Osteocyte (in vitro differentiated cells): ENCODE measurements around the gene SH2D6. TPM values are rescaled to one million over a fixed set of nuclear protein-coding genes. Genes with fewer than 3 reads are reported as not detected.

ENCODE experiments used
- DNase-seq: peaks from one replicate; pipeline ENCODE4 v3.0.0; 2021; ENCODE audit warnings: mixed read lengths; ENCODE audit not compliant: unreplicated experiment; ENCODE audit errors: extremely low spot score
- H3K27ac Mint-ChIP-seq: one replicate; pipeline ENCODE4 v1.8.0; 2021; ENCODE audit warnings: mild to moderate bottlenecking, mixed read lengths; ENCODE audit not compliant: unreplicated experiment
- H3K27me3 Mint-ChIP-seq: one replicate; pipeline ENCODE4 v1.8.0; 2021; ENCODE audit warnings: mixed read lengths; ENCODE audit not compliant: unreplicated experiment
- H3K36me3 Mint-ChIP-seq: one replicate; pipeline ENCODE4 v1.8.0; 2021; ENCODE audit warnings: mixed read lengths; ENCODE audit not compliant: unreplicated experiment
- H3K4me1 Mint-ChIP-seq: one replicate; pipeline ENCODE4 v1.8.0; 2021; ENCODE audit warnings: mixed read lengths; ENCODE audit not compliant: unreplicated experiment
- H3K4me3 Mint-ChIP-seq: one replicate; pipeline ENCODE4 v1.8.0; 2021; ENCODE audit warnings: mild to moderate bottlenecking, moderate library complexity, mixed read lengths; ENCODE audit not compliant: unreplicated experiment
- H3K9me3 Mint-ChIP-seq: one replicate; pipeline ENCODE4 v1.8.0; 2021; ENCODE audit warnings: mixed read lengths; ENCODE audit not compliant: unreplicated experiment
- CTCF ChIP-seq: fragments of 200-600 bp; sonication (generic); IDR thresholded peaks from 2 replicates; pipeline ENCODE4 v1.5.0; 2021; ENCODE audit warnings: antibody characterized with exemption, mild to moderate bottlenecking, moderate library complexity
- total RNA-seq: library from RNA; stranded (reverse); gene quantifications from 2 replicates; pipeline ENCODE4 v1.2.1, GENCODE V29; 2021

SH2D6 gene
- total RNA-seq, 1 donor from 2014 or later = 0.51 TPM

GRCh38 chr2:85434696-85435095 is 16.2 kb downstream of the SH2D6 start:
- Mint-ChIP-seq H3K4me1 (peaks cover 50% of the 10 kb centered on the region), H3K36me3 (no peaks in the 10 kb centered on the region), H3K27me3 (no peaks in the 10 kb centered on the region), H3K9me3 (no peaks in the 10 kb centered on the region), H3K27ac (no peak overlapping the region), H3K4me3 (no peak overlapping the region)
- DNase-seq = no peak
- no peak for TF ChIP-seq CTCF

GRCh38 chr2:85435220-85435958 is 16.9 kb downstream of the SH2D6 start:
- Mint-ChIP-seq H3K9me3 (no peaks in the 10 kb centered on the region), H3K27me3 (no peaks in the 10 kb centered on the region), H3K36me3 (no peaks in the 10 kb centered on the region), H3K4me1 (peaks cover 50% of the 10 kb centered on the region), H3K4me3 (no peak overlapping the region), H3K27ac (no peak overlapping the region)
- no peak for TF ChIP-seq CTCF
- DNase-seq = no peak

- H3K27me3 Mint-ChIP-seq = no peaks in the 10 kb centered on the region
- no peaks in the 10 kb centered on the region for H3K36me3 Mint-ChIP-seq
- no peak for TF ChIP-seq CTCF
- H3K27ac Mint-ChIP-seq = peak overlapping the region; percentile 41
- peaks cover 50% of the 10 kb centered on the region for H3K4me1 Mint-ChIP-seq
- no peak overlapping the region for H3K4me3 Mint-ChIP-seq
- no peaks in the 10 kb centered on the region for H3K9me3 Mint-ChIP-seq
- DNase-seq = no peak
These were observed 17.7 kb downstream of the SH2D6 start for GRCh38 chr2:85435981-85436835.

- Mint-ChIP-seq H3K27ac (peak overlapping the region; percentile 96), H3K4me3 (no peak overlapping the region), H3K9me3 (no peaks in the 10 kb centered on the region), H3K27me3 (no peaks in the 10 kb centered on the region), H3K36me3 (no peaks in the 10 kb centered on the region), H3K4me1 (peaks cover 49% of the 10 kb centered on the region)
- no peak for TF ChIP-seq CTCF
- DNase-seq = no peak
These were observed 18.4 kb downstream of the SH2D6 start for GRCh38 chr2:85436836-85437487.
